Fibroblast of lung (primary cell): ENCODE measurements around the gene ATP2B2.

Experiments
- EZH2 ChIP-seq: IDR thresholded peaks from 2 replicates; pipeline ENCODE4 v1.5.1; 2012; ENCODE audit warnings: low read length, control low read depth, mild to moderate bottlenecking; ENCODE audit errors: missing control alignments
- TF ChIP-seq, protein P1 (sequence below), 2 donors: IDR thresholded peaks in 1 of 2; conservative IDR thresholded peaks in 1 of 2; 1 replicate in 1 of 2; 2 replicates in 1 of 2; pipeline ENCODE4 v1.5.1; 2011 to 2012; ENCODE audit warnings: low read length in 2 of 2, control low read depth in 1 of 2, inconsistent platforms in 1 of 2, low read depth in 1 of 2, mild to moderate bottlenecking in 1 of 2

- TF ChIP-seq, protein P1, sequence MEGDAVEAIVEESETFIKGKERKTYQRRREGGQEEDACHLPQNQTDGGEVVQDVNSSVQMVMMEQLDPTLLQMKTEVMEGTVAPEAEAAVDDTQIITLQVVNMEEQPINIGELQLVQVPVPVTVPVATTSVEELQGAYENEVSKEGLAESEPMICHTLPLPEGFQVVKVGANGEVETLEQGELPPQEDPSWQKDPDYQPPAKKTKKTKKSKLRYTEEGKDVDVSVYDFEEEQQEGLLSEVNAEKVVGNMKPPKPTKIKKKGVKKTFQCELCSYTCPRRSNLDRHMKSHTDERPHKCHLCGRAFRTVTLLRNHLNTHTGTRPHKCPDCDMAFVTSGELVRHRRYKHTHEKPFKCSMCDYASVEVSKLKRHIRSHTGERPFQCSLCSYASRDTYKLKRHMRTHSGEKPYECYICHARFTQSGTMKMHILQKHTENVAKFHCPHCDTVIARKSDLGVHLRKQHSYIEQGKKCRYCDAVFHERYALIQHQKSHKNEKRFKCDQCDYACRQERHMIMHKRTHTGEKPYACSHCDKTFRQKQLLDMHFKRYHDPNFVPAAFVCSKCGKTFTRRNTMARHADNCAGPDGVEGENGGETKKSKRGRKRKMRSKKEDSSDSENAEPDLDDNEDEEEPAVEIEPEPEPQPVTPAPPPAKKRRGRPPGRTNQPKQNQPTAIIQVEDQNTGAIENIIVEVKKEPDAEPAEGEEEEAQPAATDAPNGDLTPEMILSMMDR (conservative IDR thresholded peaks at IDR 0.05 in 1 of 2, IDR thresholded peaks at IDR 0.05 in 1 of 2; ENCODE audit: low read depth in 1 of 2, low read length in 2 of 2): no peak
- no peak for TF ChIP-seq EZH2
These were observed 7.3 kb upstream of the ATP2B2 start for GRCh38 chr3:10512687-10513086.
